ENCODE results near the gene SATB2. TPM values are rescaled to one million over a fixed set of nuclear protein-coding genes. Genes with fewer than 3 reads are reported as not detected.

SATB2 gene
- total RNA-seq, 1 donor from 2014 or later = 7.4 TPM

GRCh38 chr2:199477277-199477834, 19.6 kb upstream of the SATB2 start:
- intact Hi-C loops (cut with DNase I) = no loop called here
- Histone ChIP-seq H3K27me3 (no peaks in the 10 kb centered on the region), H3K9me3 (no peaks in the 10 kb centered on the region), H3K4me3 (no peak overlapping the region), H3K36me3 (no peaks in the 10 kb centered on the region), H3K4me1 (no peaks in the 10 kb centered on the region), H3K27ac (no peak overlapping the region)
- DNase-seq (ENCODE audit: extremely low spot score in 2 of 2) = peak in 1 of 2 donors; percentile 8
- TF ChIP-seq POLR2AphosphoS5 (IDR thresholded peaks at IDR 0.05; ENCODE audit: insufficient read depth in 1 of 2, low read depth in 1 of 2) (no peak), CTCF (IDR thresholded peaks at IDR 0.05) (no peak)

GRCh38 chr2:199471443-199472057, 13.8 kb upstream of the SATB2 start:
- intact Hi-C loops (cut with DNase I) = no loop called here
- TF ChIP-seq POLR2AphosphoS5 (IDR thresholded peaks at IDR 0.05; ENCODE audit: insufficient read depth in 1 of 2, low read depth in 1 of 2) (peak in 1 of 2 donors; percentile 17), CTCF (IDR thresholded peaks at IDR 0.05) (peak in 1 of 3 experiments; percentile 17), POLR2A (IDR thresholded peaks at IDR 0.05) (no peak)
- H3K36me3 ChIP-seq = no peaks in the 10 kb centered on the region
- H3K9me3 ChIP-seq = no peaks in the 10 kb centered on the region
- peak overlapping the region; percentile 12 to 18 for H3K4me3 ChIP-seq
- H3K27me3 ChIP-seq = peaks cover 14% of the 10 kb centered on the region
- H3K27ac ChIP-seq = no peak overlapping the region
- H3K4me1 ChIP-seq = peaks cover 11% of the 10 kb centered on the region
- no peak for DNase-seq (ENCODE audit: extremely low spot score in 2 of 2)

GRCh38 chr2:199470672-199471442, 13.1 kb upstream of the SATB2 start:
- Histone ChIP-seq H3K4me3 (peak overlapping the region; percentile 12 to 18), H3K4me1 (peaks cover 11% of the 10 kb centered on the region), H3K27ac (no peak overlapping the region), H3K36me3 (no peaks in the 10 kb centered on the region), H3K9me3 (no peaks in the 10 kb centered on the region), H3K27me3 (peaks cover 14% of the 10 kb centered on the region)
- TF ChIP-seq POLR2AphosphoS5 (IDR thresholded peaks at IDR 0.05; ENCODE audit: insufficient read depth in 1 of 2, low read depth in 1 of 2) (no peak), POLR2A (IDR thresholded peaks at IDR 0.05) (no peak), CTCF (IDR thresholded peaks at IDR 0.05) (no peak)
- intact Hi-C loops (cut with DNase I) = no loop called here
- DNase-seq (ENCODE audit: extremely low spot score in 2 of 2) = no peak

- Histone ChIP-seq H3K9me3 (no peaks in the 10 kb centered on the region), H3K27ac (no peak overlapping the region), H3K27me3 (peaks cover 18% of the 10 kb centered on the region), H3K4me1 (peaks cover 11% of the 10 kb centered on the region), H3K4me3 (no peak overlapping the region), H3K36me3 (no peaks in the 10 kb centered on the region)
- no peak for DNase-seq (ENCODE audit: extremely low spot score in 2 of 2)
- no peak for TF ChIP-seq CTCF (IDR thresholded peaks at IDR 0.05)
- no peak for TF ChIP-seq POLR2AphosphoS5 (IDR thresholded peaks at IDR 0.05; ENCODE audit: insufficient read depth in 1 of 2, low read depth in 1 of 2)
- no peak for TF ChIP-seq POLR2A (IDR thresholded peaks at IDR 0.05)
- intact Hi-C loops (cut with DNase I) = no loop called here
Measured at GRCh38 chr2:199470361-199470671, 12.6 kb upstream of the SATB2 start.
